KBM-7 (cell line): Measurements from ENCODE around the gene FHOD1.

Source experiments
- DNase-seq: peaks from one replicate; pipeline ENCODE4 v3.0.0-alpha.2; 2015
- in situ Hi-C: fragments of 300-500 bp; cut with MboI; formaldehyde crosslinking; loops from 2 replicates; pipeline ENCODE4 v1.14.3; 2020; ENCODE audit warnings: low sequenced_read_pairs, low pct_unique_long_range_greater_than_20kb, mixed read lengths

The FHOD1 gene

GRCh38 chr16:67198238-67198734 is 49.0 kb downstream of the FHOD1 start:
- in situ Hi-C loops, result no loop called here
- peak; percentile 41 for DNase-seq

- no peak for DNase-seq
- in situ Hi-C loops, result no loop called here
Observed at GRCh38 chr16:67197704-67198103, 49.6 kb downstream of the FHOD1 start.

DNA sequence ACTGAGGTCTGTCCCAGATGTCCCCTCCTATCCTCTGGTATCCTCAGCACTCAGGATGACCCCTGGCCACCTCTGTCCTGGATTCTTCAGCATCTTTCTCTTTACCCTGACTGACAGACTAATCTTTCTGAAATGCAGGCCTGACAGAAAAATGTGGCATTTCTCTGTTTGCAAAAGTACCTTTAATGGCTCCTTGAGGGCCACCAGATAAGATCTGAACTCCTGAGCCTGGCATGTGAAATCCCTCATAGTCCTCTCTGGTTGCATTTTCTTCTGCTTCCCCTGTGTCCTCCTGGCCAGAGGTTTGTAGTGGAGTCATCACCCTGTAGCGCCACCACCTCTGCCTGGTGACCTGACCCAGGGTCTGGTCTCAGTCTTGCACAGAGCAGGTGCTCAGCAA is 50.4 kb downstream of the FHOD1 start:
- no peak for DNase-seq
- in situ Hi-C loops, result no loop called here

DNA sequence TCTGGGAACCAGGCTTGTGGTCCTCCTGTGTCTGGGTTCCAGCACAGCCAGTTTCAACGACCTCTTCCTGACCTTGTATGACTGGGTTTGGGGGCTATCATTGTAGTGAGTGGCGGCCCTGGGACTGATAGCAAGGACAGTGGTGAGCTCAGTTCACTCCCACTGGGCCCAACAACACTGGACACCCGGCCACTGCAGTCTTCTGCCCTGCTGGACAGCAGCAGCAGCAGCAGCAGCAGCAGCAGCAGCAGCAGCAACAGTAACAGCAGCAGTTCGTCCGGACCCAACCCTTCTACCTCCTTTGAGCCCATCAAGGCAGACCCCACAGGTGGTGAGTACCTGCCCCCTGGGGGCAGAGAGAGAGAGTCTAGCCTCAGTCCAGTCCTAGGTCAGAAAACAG is 51.6 kb downstream of the FHOD1 start:
- no peak for DNase-seq
- in situ Hi-C loops, result no loop called here

- in situ Hi-C loops, result no loop called here
- DNase-seq, result no peak
Observed at GRCh38 chr16:67194260-67194659, 53.0 kb downstream of the FHOD1 start.

- in situ Hi-C loops, result no loop called here
- no peak for DNase-seq
Observed at GRCh38 chr16:67193536-67193935, 53.7 kb downstream of the FHOD1 start.

DNA sequence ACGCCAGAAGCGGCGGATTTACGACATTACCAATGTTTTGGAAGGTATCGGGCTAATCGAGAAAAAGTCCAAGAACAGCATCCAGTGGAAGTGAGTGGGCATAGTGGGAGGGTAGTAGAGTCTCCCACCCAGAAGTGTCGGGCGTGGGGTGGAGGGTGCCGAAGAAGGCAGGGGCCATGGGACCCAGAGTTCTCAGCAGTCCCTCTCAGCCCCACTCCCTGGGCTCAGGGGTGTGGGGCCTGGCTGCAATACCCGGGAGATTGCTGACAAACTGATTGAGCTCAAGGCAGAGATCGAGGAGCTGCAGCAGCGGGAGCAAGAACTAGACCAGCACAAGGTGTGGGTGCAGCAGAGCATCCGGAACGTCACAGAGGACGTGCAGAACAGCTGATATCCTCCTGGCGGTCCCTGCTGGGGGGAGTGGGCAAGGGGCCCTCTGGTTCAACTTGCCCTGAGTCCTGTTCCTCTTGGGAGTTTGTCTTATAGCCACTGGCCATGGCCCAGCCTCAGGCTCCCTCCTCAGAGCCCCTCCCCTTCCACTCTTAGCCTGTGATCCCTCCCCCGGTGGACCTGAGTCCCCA is 54.4 kb downstream of the FHOD1 start:
- in situ Hi-C loops, result no loop called here
- DNase-seq, result no peak

DNA sequence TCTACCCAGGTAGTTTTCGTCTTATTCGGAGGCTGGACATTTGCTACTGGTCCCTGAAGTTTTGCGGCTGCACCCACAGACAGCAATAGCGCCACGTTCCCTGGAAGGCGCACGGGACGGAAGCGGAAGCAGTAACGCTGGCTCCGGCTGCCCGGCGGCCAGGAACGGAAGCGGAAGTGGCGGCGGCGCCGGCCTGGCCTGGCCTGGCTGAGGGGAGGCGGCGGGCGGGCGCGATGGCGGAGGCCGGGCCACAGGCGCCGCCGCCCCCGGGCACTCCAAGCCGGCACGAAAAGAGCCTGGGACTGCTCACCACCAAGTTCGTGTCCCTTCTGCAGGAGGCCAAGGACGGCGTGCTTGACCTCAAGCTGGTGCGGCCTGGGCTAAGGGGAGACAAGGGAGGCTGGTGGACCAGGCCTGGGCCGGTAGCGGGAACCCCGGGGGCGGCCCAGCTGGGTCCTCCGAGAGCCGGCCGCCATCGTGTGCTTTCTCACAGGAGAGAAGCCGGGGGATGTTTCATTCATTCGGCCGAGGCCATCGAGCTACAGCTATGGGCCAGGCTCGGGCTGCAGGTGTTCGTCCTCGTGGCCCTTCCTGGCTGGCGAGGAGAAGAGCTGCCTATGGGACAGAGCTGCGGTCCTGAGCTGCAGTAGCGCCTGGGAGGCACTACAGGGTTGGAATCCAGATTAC is 55.1 kb downstream of the FHOD1 start, which contains the start of gene E2F4:
TSS of gene E2F4 (plus strand) at position 161 of the 687 bp plus-strand sequence. CDS start at position 234, 73 bp downstream.
- in situ Hi-C loops, result no loop called here
- peak; percentile 92 for DNase-seq

- in situ Hi-C loops, result no loop called here
- DNase-seq, result no peak
Observed at GRCh38 chr16:67191411-67191994, 55.8 kb downstream of the FHOD1 start.

- in situ Hi-C loops, result no loop called here
- DNase-seq, result no peak
Observed at GRCh38 chr16:67190448-67191399, 56.6 kb downstream of the FHOD1 start.

- in situ Hi-C loops, result no loop called here
- no peak for DNase-seq
Observed at GRCh38 chr16:67190041-67190440, 57.2 kb downstream of the FHOD1 start, which contains the start of gene EXOC3L1. Gene EXOC3L1 (minus strand): TSS chr16:67190136. CDS start chr16:67189676, 460 bp downstream.

DNA sequence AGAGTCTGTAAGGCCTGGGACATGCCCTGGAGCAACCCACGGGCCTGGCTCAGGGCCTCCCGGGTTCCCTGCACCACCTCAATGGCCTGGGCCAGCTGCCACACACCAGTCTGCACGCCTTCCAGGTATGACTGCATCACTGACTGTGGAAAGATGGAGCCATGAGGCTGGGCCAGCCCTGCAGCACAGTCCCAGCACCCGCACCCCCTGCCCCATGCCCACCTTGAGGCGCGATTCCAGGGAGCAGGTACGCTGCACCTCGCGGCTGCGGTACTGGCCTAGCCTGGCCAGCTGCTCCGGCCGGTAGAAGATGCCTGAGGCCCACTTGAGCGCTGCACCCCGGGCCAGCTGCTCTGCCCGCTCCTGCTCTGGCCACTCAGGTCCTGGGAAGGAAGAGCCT is 58.5 kb downstream of the FHOD1 start:
- no peak for DNase-seq
- in situ Hi-C loops, result no loop called here

GRCh38 chr16:67188323-67188722 is 59.0 kb downstream of the FHOD1 start:
- no peak for DNase-seq
- in situ Hi-C loops, result no loop called here

DNA sequence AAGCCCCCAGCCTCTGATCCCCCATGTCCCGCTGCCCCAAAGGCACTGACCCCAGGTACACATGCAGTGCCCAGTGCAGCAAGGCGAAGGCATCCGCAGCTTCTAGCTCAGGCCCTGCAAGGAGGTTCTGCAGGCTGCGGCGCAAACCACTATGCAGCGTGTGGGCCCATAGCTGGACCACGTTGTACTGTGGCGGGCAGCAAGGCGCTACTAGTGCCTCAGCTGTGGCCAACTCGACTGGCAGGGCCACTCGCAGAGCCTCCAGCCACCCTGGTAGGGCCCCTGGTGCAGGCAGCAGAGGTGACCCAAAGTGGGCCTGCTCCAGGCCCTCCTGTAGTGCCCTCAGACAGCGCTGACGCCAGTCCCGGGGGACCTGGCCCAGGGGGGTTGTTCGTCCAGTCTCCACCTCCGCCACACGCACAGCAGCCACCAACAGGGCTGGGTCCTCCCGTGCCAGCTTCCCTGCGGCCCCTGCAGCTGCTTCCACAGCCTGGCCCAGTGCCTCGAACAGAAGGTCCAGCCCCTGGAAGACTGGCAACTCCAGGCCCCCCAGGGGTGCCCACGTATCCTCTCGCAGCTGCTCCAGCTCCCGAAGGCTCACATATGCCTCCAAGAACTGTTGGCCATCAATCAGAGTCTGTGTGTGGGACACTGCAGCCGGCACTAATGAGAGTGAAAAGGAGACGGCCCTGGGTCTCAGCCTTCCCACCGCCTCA is 59.9 kb downstream of the FHOD1 start:
- DNase-seq, result no peak
- in situ Hi-C loops, result no loop called here

DNA sequence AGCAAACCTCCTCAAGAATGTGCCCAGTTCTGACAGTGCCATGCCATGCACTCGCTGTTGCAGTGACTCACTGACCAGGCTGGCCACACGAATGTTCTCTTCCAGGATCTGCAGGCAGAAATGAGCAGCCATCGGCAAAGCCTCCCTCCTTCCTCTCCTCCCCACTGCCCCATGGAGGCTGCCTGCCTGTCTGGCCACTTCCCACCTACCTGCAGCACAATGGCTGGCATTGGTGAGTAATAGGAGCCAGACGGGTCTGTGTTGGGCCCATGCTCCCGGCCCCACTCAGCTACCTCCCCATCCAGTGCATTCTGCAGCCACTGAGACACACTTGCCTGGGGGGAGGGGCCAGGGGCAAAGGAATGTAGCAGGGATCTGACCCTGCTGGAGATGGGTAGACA is 60.7 kb downstream of the FHOD1 start:
- DNase-seq, result no peak
- in situ Hi-C loops, result no loop called here

- in situ Hi-C loops, result no loop called here
- DNase-seq, result no peak
Observed at GRCh38 chr16:67185651-67186134, 61.6 kb downstream of the FHOD1 start.

DNA sequence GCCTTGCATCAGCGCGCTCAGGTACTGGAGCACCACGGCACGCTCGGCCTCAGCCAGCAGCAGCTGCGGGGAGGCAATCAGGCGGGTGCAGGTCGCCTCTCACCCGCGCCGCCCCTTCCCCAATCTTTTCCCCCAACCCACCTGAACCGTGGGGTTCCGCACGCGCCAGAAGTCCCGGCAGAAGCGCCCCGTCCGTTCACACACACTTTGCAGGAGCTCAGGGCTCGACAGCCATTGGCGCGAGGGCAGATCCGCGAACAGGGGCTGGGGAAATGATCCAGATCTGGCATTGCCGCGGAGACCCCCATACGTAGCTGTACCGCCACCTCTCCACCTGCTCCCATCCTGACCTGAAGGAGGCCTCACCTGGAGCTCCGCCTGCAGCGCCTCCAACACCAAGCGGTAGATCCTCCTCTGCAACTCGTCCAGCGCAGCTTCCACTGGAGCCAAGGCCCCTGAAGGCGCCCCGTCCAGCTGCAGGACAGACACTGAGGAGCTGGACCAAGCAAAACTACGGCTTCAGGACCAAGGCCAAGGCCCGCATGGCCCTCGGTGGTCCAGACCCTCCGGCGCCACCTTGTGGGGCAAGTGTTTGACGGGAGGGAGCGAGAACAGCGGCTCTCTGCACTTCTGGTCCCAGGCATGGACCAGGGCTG is 62.2 kb downstream of the FHOD1 start:
- DNase-seq, result peak; percentile 88
- in situ Hi-C loops, result no loop called here

- in situ Hi-C loops, result no loop called here
- no peak for DNase-seq
Observed at GRCh38 chr16:67184453-67184994, 62.8 kb downstream of the FHOD1 start.
